ENCODE measurements around the gene KCNQ1.

KCNQ1 gene

DNA sequence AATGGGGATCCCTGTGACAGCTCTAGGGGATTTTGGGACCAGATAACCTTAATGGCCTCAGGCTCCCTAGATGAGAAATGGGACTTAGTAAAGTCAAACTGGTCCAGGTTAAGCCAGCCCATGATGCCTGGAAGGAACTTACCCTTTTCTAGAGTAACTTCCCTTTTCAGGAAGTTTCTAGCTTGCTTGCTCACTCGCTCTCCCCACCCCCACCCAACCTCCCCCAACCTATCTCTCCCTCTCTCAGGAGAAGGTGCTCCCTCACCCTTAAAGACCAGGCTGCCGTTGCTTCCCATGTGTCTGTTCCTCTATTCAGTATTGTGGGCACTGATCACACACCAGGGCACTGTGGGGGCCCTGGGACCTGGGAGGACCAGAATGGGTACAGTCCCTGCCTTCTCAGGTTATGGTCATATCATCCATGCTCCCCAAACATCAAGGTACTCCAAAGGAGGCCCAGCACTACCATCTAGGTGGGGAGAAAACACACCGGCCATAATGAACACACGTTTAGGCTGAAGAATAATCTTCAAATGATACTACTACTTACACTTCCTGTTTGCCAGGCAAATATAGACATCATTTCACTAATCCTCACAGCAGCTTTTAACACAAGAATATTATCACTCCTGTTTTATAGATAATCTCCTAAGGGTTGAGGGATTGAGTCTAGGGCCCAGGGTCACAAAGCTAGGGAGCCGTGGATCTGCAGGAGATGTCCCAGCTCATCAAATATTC, 236.8 kb downstream of the KCNQ1 start:
- no peak for DNase-seq (ENCODE audit: low spot score)

DNA sequence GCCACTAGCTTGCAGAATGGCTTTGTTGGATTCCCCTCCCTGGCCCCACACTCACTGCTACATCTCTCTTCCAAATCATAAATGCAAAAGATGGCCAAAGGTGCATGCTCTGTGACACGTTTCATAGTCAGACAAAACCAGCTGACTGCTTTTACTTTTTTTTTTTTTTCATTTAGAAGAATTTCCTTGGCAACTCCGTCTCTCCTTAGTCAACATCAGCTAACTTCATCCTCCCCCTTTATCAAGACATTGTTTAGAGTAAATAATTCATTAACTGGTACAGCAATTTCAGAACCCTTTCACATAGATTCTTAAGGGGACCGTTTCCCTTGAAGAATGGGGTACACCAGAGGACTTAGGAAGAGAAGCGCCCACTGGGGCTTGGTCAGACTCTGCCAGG, 239.0 kb downstream of the KCNQ1 start:
- DNase-seq (ENCODE audit: low spot score), result no peak

DNA sequence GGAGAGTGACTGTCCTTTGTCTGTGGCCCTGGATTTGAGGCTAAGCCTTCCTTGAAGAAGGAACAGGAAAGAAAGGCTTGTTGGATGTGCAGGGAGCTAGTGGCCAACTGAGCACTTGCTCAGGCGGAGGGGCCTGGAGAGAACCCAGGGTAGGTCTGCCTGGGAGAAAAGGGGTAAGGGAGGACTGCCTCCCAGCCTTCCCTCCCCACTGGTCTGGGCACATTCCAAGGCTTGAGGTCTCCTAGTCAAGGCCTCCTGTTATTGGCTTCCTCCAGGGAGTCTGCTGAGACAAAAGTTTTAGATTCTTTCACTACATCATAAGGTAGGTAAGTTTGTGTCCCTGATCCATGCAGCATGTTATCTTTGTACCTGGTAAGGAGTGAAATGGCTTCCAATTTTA, 239.8 kb downstream of the KCNQ1 start:
- DNase-seq (ENCODE audit: low spot score), result no peak

- DNase-seq (ENCODE audit: low spot score), result no peak
Measured at GRCh38 chr11:2685051-2685450, 240.2 kb downstream of the KCNQ1 start.

GRCh38 chr11:2685566-2686359, 241.0 kb downstream of the KCNQ1 start:
- DNase-seq (ENCODE audit: low spot score), result no peak

GRCh38 chr11:2686360-2687222, 241.8 kb downstream of the KCNQ1 start:
- no peak for DNase-seq (ENCODE audit: low spot score)

- DNase-seq (ENCODE audit: low spot score), result no peak
Measured at GRCh38 chr11:2687223-2687530, 242.4 kb downstream of the KCNQ1 start.

DNA sequence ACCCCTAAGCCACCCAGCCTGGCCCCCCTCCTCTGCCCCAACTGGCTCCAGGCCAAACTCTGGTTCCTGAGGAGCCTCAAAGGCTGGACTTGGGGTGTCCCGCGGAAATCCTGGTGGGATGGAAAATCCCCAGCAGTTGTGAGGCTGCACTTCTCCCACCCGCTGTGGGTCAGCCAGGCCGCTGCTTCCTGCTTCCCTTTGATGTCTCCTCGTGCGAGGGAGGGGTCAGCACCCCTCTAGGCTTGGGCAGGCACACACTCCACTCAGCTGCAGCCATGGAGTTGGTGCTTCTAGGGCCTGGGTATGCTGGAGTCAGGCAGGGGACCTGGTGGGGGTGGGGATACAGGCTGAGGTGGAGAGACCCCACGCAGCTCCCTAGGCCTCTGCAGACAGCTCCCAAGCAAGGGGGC, 243.0 kb downstream of the KCNQ1 start:
- DNase-seq (ENCODE audit: low spot score), result no peak

GRCh38 chr11:2688381-2689231, 243.8 kb downstream of the KCNQ1 start:
- no peak for DNase-seq (ENCODE audit: low spot score)

DNA sequence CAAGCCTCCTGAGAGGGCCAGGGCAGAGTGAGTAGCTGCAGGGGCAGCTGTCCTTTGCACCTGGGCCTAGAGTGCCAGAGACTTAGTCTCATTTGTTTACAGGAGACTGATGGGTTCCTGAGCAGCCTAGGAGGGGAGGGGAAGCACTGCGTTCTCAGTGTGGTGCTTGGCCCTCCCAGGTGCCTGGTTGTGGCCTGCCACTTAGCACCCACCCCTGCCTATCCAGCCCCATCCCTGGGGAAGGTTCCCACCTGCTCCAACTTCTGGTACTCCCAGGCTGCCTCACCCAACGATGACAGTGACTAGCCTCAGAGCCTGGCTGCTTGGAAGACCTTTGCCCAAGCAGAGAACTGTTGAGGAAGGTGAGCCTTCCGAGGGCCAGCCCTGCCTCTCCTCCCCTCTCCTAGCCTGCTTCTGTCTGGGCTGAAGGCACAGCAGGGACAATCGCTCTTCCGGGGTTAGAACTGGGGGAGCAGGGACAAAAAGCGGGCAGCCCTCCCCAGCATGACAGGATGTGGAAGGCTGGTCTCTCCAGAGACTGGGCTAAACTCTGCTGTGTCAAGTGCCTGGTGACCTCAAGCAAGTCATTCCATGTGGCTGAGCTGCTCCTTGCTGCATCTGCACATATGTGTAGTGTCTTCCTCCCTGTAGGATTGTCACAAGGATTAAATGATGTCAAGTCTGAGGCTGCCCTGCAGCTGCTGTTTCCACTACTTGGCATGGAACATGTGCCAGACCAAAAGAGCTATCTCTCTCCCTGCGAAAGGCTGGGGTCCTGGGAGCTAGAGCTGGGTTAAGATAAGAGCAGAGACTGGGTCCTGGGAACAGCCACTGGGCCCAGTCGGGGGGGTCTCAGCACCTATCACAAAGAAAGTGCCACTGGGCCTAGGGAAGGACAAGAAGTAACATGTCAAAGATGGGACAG, 245.1 kb downstream of the KCNQ1 start:
- no peak for DNase-seq (ENCODE audit: low spot score)

DNA sequence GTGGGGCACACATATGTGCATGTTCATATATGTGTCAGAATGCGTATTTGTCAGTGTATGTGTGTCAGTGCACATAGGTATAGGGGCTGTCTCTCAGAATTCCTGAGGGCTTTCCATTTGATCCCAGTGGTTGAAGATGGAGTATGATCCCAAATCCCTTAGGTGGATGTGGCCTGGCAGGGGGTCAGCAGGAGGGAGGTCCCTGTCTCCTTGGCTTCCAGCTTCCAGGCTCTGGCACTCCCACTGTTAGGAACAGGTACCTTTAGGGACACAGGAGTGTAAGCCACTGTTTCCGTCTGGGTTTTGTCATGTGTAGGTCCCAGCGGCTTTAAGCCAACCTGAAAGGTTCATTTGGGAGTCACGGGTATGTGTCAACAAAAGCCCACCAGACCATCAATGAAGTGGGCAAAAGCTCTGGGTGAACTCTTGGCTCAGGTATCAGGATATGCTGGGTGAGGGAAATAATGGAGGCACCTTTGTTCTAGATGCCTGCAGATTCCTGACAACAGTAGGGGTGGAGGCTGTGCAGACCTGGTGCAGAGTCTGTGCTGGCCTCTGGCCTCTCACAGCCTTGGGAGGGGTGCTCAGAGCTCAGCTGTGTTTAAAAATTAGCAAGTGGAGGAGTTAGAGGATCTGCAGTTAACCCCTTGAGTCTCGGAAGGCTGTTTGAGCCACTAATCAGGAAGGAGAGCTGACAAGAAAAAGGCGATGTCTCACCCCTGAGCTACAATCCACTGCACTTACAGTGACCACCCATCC, 246.0 kb downstream of the KCNQ1 start:
- no peak for DNase-seq (ENCODE audit: low spot score)

DNA sequence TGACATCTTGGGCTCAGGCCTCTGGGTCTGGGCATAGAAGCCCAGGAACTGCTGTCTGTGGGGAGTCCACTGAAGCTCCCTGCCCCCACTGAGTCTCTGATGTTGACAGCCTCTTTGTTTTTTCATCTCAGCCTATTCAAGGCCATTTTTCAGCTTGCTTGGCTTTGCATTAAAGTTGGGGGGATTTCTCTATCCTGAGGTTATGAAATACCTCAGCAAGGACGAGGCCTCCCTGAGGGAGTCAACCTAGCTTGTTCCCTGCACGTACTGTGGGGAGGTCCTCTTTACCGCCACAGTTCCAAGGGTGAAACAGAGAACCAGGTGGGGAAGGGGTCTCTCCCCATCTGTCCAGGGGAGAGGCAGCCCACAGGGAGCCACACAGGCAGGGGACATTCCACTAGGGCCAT, 246.6 kb downstream of the KCNQ1 start:
- DNase-seq (ENCODE audit: low spot score), result no peak

DNA sequence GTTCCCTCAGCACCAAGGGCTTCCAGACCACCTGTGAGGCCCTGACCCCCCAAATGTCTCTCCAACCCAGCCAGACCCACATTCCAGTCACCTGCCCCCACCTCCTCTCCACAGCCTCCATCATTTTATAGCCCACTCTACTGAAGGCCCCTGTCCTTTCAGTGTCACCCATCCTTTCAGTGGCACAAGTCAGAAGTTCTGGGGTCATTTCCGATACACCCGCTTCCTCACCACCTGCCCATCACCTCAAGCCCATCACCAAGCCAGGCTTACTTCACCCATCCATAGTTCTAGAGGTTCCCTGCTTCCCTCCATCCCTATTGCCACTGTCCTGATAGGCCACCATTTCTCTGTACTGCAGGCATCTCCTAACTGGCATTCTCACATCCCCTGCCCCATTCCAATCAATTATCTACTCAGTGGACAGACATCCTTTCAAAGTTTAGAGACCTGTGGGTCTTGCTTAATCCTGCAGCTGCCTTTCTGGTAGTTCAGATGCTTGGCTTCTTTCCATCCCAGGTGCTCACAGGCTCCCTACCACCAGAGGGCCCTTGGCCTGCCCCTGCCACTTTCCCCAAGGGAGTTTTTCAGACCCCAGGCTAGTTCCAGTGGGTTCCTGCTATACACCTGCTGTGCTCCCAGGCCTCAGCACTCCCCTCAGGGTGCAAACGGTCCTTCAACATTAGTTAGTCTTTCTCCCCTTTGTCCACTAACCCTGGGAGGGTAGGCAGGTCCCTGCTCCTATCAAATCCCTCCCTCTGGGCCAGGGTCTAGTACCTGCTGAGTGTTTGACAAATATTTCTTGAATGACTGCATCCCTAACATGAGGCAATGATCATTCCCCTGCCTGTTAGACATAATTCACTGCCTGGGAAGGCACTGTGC, 247.4 kb downstream of the KCNQ1 start:
- no peak for DNase-seq (ENCODE audit: low spot score)

- no peak for DNase-seq (ENCODE audit: low spot score)
Measured at GRCh38 chr11:2693271-2694261, 248.8 kb downstream of the KCNQ1 start.

- DNase-seq (ENCODE audit: low spot score), result no peak
Measured at GRCh38 chr11:2694495-2694894, 249.7 kb downstream of the KCNQ1 start.

- no peak for DNase-seq (ENCODE audit: low spot score)
Measured at GRCh38 chr11:2694995-2695939, 250.5 kb downstream of the KCNQ1 start.

DNA sequence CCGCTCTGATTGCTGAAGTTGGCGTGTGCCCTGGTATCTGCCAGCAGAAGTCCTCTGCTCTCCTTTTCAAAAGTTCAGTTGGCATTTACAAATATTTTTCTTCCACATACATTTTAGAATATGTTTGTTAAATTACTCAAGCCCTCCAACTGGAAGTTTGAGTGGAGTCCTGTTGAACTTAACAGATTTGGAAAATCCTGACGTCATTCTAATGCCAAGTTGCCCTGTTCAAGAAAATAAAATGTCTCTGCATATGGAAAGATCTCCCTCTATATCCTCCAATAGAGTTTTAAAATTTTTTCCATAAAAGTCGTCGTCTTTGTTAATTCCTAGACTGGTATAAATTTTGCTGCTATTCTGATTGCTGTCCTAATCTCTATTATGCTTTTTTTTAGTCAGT, 251.6 kb downstream of the KCNQ1 start:
- no peak for DNase-seq (ENCODE audit: low spot score)
